ENCODE results near the gene CPTP.

The CPTP gene

GRCh38 chr1:1373051-1373814, 48.6 kb downstream of the CPTP start:
- Histone ChIP-seq H3K4me3 (ENCODE audit: low read length) (peak overlapping the region; percentile 87; the same call in 1 of the 2 replicates), H3K9ac (ENCODE audit: low read depth, low read length) (no peak overlapping the region), H3K9me3 (ENCODE audit: insufficient read depth, low read depth, low read length) (no peaks in the 10 kb centered on the region), H3K4me1 (ENCODE audit: insufficient read depth, low read length) (no peaks in the 10 kb centered on the region), H3K36me3 (ENCODE audit: insufficient read depth, low read depth, low read length) (peaks cover 10% of the 10 kb centered on the region; the same call in 1 of the 2 replicates), H3K27me3 (ENCODE audit: insufficient read depth, low read length) (no peaks in the 10 kb centered on the region), H3K27ac (ENCODE audit: low read length) (no peak overlapping the region)

DNA sequence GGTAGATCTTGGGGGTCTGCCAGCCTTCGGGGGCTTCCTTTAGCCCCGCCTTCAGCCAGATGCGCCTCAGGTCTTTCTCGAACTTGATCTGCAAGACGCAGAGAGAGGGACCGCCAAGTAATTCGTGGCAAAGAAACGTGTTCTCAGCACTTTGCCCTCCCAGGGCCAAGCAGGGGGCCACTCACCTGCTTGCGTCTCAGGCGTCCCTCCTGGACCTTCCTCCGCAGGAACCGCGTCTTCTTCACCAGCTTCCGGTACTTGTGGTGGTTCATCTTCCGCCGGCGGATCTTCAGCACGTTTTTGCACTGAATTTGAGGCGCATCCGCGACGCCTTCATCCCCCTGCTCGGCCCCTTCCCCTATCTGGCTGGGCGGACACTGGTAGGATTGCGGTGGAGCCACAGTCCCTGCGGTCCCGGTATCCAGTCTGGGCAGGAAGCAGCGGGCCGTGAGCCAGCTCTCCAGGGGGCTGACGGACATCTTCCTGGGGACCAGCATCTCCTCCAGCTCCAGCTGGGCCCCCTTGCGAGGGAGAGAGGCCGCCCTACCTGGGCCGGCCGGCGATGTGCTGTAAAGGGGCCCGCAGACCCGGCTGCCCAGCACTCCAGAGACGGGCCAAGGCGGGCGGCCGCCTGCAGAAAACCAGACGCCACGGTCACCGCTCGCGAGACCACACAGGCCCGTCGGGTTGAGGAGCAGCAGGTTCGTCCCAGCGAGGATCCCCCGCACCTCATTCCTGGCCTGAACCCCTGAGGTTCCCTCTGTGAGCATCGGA, 49.4 kb downstream of the CPTP start:
- Histone ChIP-seq H3K36me3 (ENCODE audit: insufficient read depth, low read depth, low read length) (peaks cover 10% of the 10 kb centered on the region; the same call in 1 of the 2 replicates), H3K27ac (ENCODE audit: low read length) (no peak overlapping the region), H3K27me3 (ENCODE audit: insufficient read depth, low read length) (no peaks in the 10 kb centered on the region), H3K9ac (ENCODE audit: low read depth, low read length) (peak overlapping the region; percentile 91), H3K4me3 (ENCODE audit: low read length) (peak overlapping the region; percentile 87), H3K4me1 (ENCODE audit: insufficient read depth, low read length) (no peaks in the 10 kb centered on the region), H3K9me3 (ENCODE audit: insufficient read depth, low read depth, low read length) (no peaks in the 10 kb centered on the region)

- H3K27ac ChIP-seq (ENCODE audit: low read length), result peak overlapping the region; percentile 65
These were observed 50.0 kb downstream of the CPTP start for GRCh38 chr1:1374589-1374928.

GRCh38 chr1:1374929-1375662, 50.5 kb downstream of the CPTP start, which contains the start of gene AURKAIP1:
AURKAIP1 (minus strand) TSS chr1:1375207; CDS start chr1:1374756, 451 bp downstream.
- Histone ChIP-seq H3K36me3 (ENCODE audit: insufficient read depth, low read depth, low read length) (peaks cover 10% of the 10 kb centered on the region; the same call in 1 of the 2 replicates), H3K27ac (ENCODE audit: low read length) (peak within 1 kb of the TSS; percentile 71), H3K27me3 (ENCODE audit: insufficient read depth, low read length) (no peaks in the 10 kb centered on the region), H3K4me1 (ENCODE audit: insufficient read depth, low read length) (no peaks in the 10 kb centered on the region), H3K9me3 (ENCODE audit: insufficient read depth, low read depth, low read length) (no peaks in the 10 kb centered on the region), H3K9ac (ENCODE audit: low read depth, low read length) (peak within 1 kb of the TSS; percentile 91), H3K4me3 (ENCODE audit: low read length) (peak within 1 kb of the TSS; percentile 87)

More at GRCh38 chr1:1374589-1374928, 50.0 kb downstream of the CPTP start:
- Histone ChIP-seq H3K4me3 (ENCODE audit: low read length) (peak overlapping the region; percentile 87), H3K4me1 (ENCODE audit: insufficient read depth, low read length) (no peaks in the 10 kb centered on the region), H3K9me3 (ENCODE audit: insufficient read depth, low read depth, low read length) (no peaks in the 10 kb centered on the region), H3K36me3 (ENCODE audit: insufficient read depth, low read depth, low read length) (peaks cover 10% of the 10 kb centered on the region; the same call in 1 of the 2 replicates), H3K9ac (ENCODE audit: low read depth, low read length) (peak overlapping the region; percentile 91), H3K27me3 (ENCODE audit: insufficient read depth, low read length) (no peaks in the 10 kb centered on the region)

GRCh38 chr1:1376551-1377226, 52.1 kb downstream of the CPTP start:
- no peak overlapping the region for H3K9ac ChIP-seq (ENCODE audit: low read depth, low read length)
- H3K36me3 ChIP-seq (ENCODE audit: insufficient read depth, low read depth, low read length), result peaks cover 10% of the 10 kb centered on the region; the same call in 1 of the 2 replicates
- no peaks in the 10 kb centered on the region for H3K9me3 ChIP-seq (ENCODE audit: insufficient read depth, low read depth, low read length)
- no peak overlapping the region for H3K27ac ChIP-seq (ENCODE audit: low read length)
- no peaks in the 10 kb centered on the region for H3K27me3 ChIP-seq (ENCODE audit: insufficient read depth, low read length)
- H3K4me3 ChIP-seq (ENCODE audit: low read length), result no peak overlapping the region
- H3K4me1 ChIP-seq (ENCODE audit: insufficient read depth, low read length), result no peaks in the 10 kb centered on the region

DNA sequence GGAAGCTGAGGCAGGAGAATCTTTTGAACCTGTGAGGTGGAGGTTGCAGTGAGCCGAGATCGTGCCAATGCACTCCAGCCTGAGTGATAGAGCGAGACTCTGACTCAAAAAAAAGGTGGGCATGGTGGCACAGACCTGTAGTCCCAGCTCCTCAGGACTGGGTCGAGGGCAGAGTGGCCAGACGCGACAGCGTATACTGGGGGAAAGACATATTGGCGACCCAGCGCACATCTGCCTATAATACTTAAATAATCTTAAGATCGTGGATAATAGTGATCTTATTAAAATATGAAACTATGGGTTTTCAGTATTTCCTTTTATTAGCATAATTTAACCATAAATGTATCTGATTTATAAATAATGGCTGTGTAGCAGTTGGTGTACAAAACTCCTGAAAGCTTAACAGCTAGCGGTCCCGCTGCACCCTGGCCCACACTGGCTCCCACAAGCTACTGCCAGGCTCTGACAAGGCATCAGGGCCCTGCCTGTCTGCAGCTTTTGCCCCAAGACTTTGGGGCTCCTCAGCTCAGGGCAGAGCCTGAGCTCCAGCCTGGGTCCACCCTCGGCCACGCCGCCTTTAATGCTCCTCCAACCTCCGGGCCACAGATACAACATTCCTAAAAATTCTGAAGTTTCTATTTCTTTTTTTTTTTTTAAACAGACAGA, 53.1 kb downstream of the CPTP start:
- Histone ChIP-seq H3K27ac (ENCODE audit: low read length) (no peak overlapping the region), H3K36me3 (ENCODE audit: insufficient read depth, low read depth, low read length) (peaks cover 10% of the 10 kb centered on the region; the same call in 1 of the 2 replicates), H3K4me3 (ENCODE audit: low read length) (no peak overlapping the region), H3K9ac (ENCODE audit: low read depth, low read length) (no peak overlapping the region), H3K4me1 (ENCODE audit: insufficient read depth, low read length) (no peaks in the 10 kb centered on the region), H3K27me3 (ENCODE audit: insufficient read depth, low read length) (no peaks in the 10 kb centered on the region), H3K9me3 (ENCODE audit: insufficient read depth, low read depth, low read length) (no peaks in the 10 kb centered on the region)

All from iPS-20b (cell line).